ENCODE measurements around the gene FAAP100. TPM values are rescaled to one million over a fixed set of nuclear protein-coding genes. Genes with fewer than 3 reads are reported as not detected.

The FAAP100 gene
- polyA plus RNA-seq, 1 donor (not counting 4 experiments of a cell fraction or from before 2014, with no cell fraction given), result 3.8 TPM

DNA sequence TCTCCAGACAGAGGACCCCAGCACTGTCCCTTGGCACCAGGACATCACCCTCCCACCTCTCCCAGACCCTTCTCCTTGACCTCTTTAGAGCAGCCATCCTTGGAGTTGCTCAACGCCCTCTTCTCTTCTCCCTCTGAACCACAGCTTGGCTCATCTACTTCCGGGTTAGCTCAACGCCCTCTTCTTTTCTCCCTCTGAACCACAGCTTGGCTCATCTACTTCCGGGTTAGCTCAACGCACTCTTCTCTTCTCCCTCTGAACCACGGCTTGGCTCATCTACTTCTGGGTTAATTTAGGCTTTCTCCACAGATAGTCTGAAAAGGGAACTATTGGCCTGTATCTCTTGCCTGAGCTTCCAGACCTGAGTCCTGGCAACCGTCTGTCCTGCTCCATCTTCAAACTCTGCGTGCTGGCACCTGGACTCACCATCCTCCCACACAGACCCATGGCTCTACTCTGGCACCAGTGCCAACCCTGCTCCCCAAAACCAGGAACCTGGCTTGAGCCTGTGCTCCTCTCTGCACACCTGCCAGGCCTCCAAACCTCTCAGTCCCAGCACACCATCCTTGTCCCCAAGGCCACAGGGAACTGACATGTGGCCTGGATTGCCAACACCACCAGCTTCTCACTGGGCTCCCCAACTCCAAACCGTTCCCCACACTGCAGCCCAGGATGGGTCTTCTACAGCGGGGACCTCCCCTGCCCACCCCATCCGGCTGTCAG is 25.3 kb upstream of the FAAP100 start:
- TF ChIP-seq, protein P1, sequence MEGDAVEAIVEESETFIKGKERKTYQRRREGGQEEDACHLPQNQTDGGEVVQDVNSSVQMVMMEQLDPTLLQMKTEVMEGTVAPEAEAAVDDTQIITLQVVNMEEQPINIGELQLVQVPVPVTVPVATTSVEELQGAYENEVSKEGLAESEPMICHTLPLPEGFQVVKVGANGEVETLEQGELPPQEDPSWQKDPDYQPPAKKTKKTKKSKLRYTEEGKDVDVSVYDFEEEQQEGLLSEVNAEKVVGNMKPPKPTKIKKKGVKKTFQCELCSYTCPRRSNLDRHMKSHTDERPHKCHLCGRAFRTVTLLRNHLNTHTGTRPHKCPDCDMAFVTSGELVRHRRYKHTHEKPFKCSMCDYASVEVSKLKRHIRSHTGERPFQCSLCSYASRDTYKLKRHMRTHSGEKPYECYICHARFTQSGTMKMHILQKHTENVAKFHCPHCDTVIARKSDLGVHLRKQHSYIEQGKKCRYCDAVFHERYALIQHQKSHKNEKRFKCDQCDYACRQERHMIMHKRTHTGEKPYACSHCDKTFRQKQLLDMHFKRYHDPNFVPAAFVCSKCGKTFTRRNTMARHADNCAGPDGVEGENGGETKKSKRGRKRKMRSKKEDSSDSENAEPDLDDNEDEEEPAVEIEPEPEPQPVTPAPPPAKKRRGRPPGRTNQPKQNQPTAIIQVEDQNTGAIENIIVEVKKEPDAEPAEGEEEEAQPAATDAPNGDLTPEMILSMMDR (optimal IDR thresholded peaks at IDR 0.05 in 1 of 3, IDR thresholded peaks at IDR 0.05 in 1 of 3, conservative IDR thresholded peaks at IDR 0.05 in 1 of 3; ENCODE audit: extremely low read depth in 1 of 3, insufficient read depth in 2 of 3, low read length in 3 of 3), result no peak
- TF ChIP-seq EZH2 (IDR thresholded peaks at IDR 0.05; ENCODE audit: low read length), result no peak
- DNase-seq (ENCODE audit: low read depth, low spot score), result no peak
- Histone ChIP-seq H3K4me3 (ENCODE audit: control insufficient read depth in 2 of 3, extremely low read depth in 1 of 3, insufficient read depth in 2 of 3, low read depth in 1 of 3, low read length in 3 of 3) (no peak overlapping the region), H3K9ac (ENCODE audit: control insufficient read depth, extremely low read depth, insufficient read depth, low read length) (no peak overlapping the region), H2AFZ (ENCODE audit: control insufficient read depth, low read length) (no peak overlapping the region), H3K4me2 (ENCODE audit: control insufficient read depth, extremely low read depth, insufficient read depth, low read depth, low read length) (peak overlapping the region; percentile 22), H3K9me3 (ENCODE audit: control insufficient read depth, low read depth, low read length) (no peaks in the 10 kb centered on the region), H3K9me1 (ENCODE audit: control insufficient read depth, extremely low read depth, insufficient read depth, low read length) (peaks cover 13% of the 10 kb centered on the region), H3K36me3 (ENCODE audit: control insufficient read depth in 2 of 2, extremely low read depth in 1 of 2, insufficient read depth in 2 of 2, low read length in 2 of 2) (peaks cover 21 to 44% of the 10 kb centered on the region in 2 experiments), H3K4me1 (ENCODE audit: control insufficient read depth, extremely low read depth, insufficient read depth, low read length) (peaks cover 43% of the 10 kb centered on the region), H3K27me3 (ENCODE audit: control insufficient read depth, extremely low read depth, insufficient read depth, low read length) (no peaks in the 10 kb centered on the region), H4K20me1 (ENCODE audit: control insufficient read depth, extremely low read depth, insufficient read depth, low read length) (peaks cover 4% of the 10 kb centered on the region), H3K27ac (ENCODE audit: control insufficient read depth, insufficient read depth, low read length) (no peak overlapping the region), H3K79me2 (ENCODE audit: control insufficient read depth, insufficient read depth, low read length) (peaks cover 19% of the 10 kb centered on the region)
- dilution Hi-C loops (cut with MboI; ENCODE audit: extremely low pct_ligation_motif_present, low sequenced_read_pairs), result no loop called here
- no peak for FAIRE-seq

GRCh38 chr17:81576621-81577277 is 24.6 kb upstream of the FAAP100 start:
- Histone ChIP-seq H3K36me3 (ENCODE audit: control insufficient read depth in 2 of 2, extremely low read depth in 1 of 2, insufficient read depth in 2 of 2, low read length in 2 of 2) (peaks cover 22 to 40% of the 10 kb centered on the region in 2 experiments), H3K9ac (ENCODE audit: control insufficient read depth, extremely low read depth, insufficient read depth, low read length) (no peak overlapping the region), H2AFZ (ENCODE audit: control insufficient read depth, low read length) (no peak overlapping the region), H3K9me1 (ENCODE audit: control insufficient read depth, extremely low read depth, insufficient read depth, low read length) (peaks cover 13% of the 10 kb centered on the region), H4K20me1 (ENCODE audit: control insufficient read depth, extremely low read depth, insufficient read depth, low read length) (peaks cover 4% of the 10 kb centered on the region), H3K4me1 (ENCODE audit: control insufficient read depth, extremely low read depth, insufficient read depth, low read length) (peaks cover 41% of the 10 kb centered on the region), H3K27me3 (ENCODE audit: control insufficient read depth, extremely low read depth, insufficient read depth, low read length) (no peaks in the 10 kb centered on the region), H3K27ac (ENCODE audit: control insufficient read depth, insufficient read depth, low read length) (no peak overlapping the region), H3K9me3 (ENCODE audit: control insufficient read depth, low read depth, low read length) (no peaks in the 10 kb centered on the region), H3K79me2 (ENCODE audit: control insufficient read depth, insufficient read depth, low read length) (peaks cover 19% of the 10 kb centered on the region), H3K4me3 (ENCODE audit: control insufficient read depth in 2 of 3, extremely low read depth in 1 of 3, insufficient read depth in 2 of 3, low read depth in 1 of 3, low read length in 3 of 3) (no peak overlapping the region), H3K4me2 (ENCODE audit: control insufficient read depth, extremely low read depth, insufficient read depth, low read depth, low read length) (peak overlapping the region; percentile 18)
- no peak for DNase-seq (ENCODE audit: low read depth, low spot score)
- no peak for TF ChIP-seq EZH2 (IDR thresholded peaks at IDR 0.05; ENCODE audit: low read length)
- TF ChIP-seq, protein P1 (optimal IDR thresholded peaks at IDR 0.05 in 1 of 3, IDR thresholded peaks at IDR 0.05 in 1 of 3, conservative IDR thresholded peaks at IDR 0.05 in 1 of 3; ENCODE audit: extremely low read depth in 1 of 3, insufficient read depth in 2 of 3, low read length in 3 of 3), result no peak
- dilution Hi-C loops (cut with MboI; ENCODE audit: extremely low pct_ligation_motif_present, low sequenced_read_pairs), result no loop called here
- peak; percentile 53 for FAIRE-seq
